Skeletal muscle tissue (tissue), 4 donors: ENCODE data around the gene IRS1. TPM values are rescaled to one million over a fixed set of nuclear protein-coding genes. Genes with fewer than 3 reads are reported as not detected.

Experiments
- H3K27ac ChIP-seq: one replicate; pipeline ENCODE4 v1.7.0; 2013; ENCODE audit warnings: mild to moderate bottlenecking, low read depth, low read length, inconsistent platforms
- H3K27me3 ChIP-seq, 3 donors: one replicate each; pipeline ENCODE4 v1.7.0; 2013; ENCODE audit warnings: low read length in 3 of 3; ENCODE audit not compliant: control insufficient read depth in 3 of 3, insufficient read depth in 3 of 3
- H3K36me3 ChIP-seq, 3 donors: one replicate each; pipeline ENCODE4 v1.7.0; 2013; ENCODE audit warnings: low read length in 3 of 3; ENCODE audit not compliant: control insufficient read depth in 3 of 3, insufficient read depth in 3 of 3
- H3K4me1 ChIP-seq, 3 donors: one replicate each; pipeline ENCODE4 v1.7.0; 2013; ENCODE audit warnings: low read length in 3 of 3, mild to moderate bottlenecking in 3 of 3; ENCODE audit not compliant: control insufficient read depth in 3 of 3, insufficient read depth in 3 of 3
- H3K4me3 ChIP-seq, 3 donors: one replicate each; pipeline ENCODE4 v1.7.0; 2013; ENCODE audit warnings: low read length in 3 of 3
- H3K9ac ChIP-seq, 3 donors: one replicate each; pipeline ENCODE4 v1.7.0; 2013; ENCODE audit warnings: low read length in 3 of 3, mild to moderate bottlenecking in 3 of 3, moderate library complexity in 2 of 3, low read depth in 1 of 3
- H3K9me3 ChIP-seq, 3 donors: one replicate each; pipeline ENCODE4 v1.7.0; 2013; ENCODE audit warnings: low read length in 3 of 3; ENCODE audit not compliant: control insufficient read depth in 3 of 3
- total RNA-seq: library from RNA; depleted of rRNA; stranded (reverse); fragments of >200 nt; gene quantifications from one replicate; pipeline ENCODE4 v1.2.3, GENCODE V29; 2014
- donor health status: Osteomylitis.

Gene IRS1
- total RNA-seq, 1 donor from 2014 or later, result 13.0 TPM

- H3K9ac ChIP-seq, result no peak overlapping the region
- H3K36me3 ChIP-seq, result peaks cover 0 to 3% (median 0%) of the 10 kb centered on the region in 3 donors
- H3K9me3 ChIP-seq, result peaks cover 0 to 2% (median 0%) of the 10 kb centered on the region in 3 donors
- H3K27me3 ChIP-seq, result no peaks in the 10 kb centered on the region
- H3K27ac ChIP-seq, result no peak overlapping the region
- H3K4me1 ChIP-seq, result peaks cover 5 to 23% (median 7%) of the 10 kb centered on the region in 3 donors
- H3K4me3 ChIP-seq, result no peak overlapping the region
Observed at GRCh38 chr2:226780431-226780830, 19.2 kb downstream of the IRS1 start.

- H3K27me3 ChIP-seq, result no peaks in the 10 kb centered on the region
- no peaks in the 10 kb centered on the region for H3K9me3 ChIP-seq
- no peak overlapping the region for H3K27ac ChIP-seq
- H3K36me3 ChIP-seq, result peaks cover 0 to 10% (median 0%) of the 10 kb centered on the region in 3 donors
- H3K4me3 ChIP-seq, result no peak overlapping the region
- no peak overlapping the region for H3K9ac ChIP-seq
- H3K4me1 ChIP-seq, result peaks cover 15 to 28% (median 15%) of the 10 kb centered on the region in 3 donors
Observed at GRCh38 chr2:226777611-226778010, 22.0 kb downstream of the IRS1 start.

- H3K9me3 ChIP-seq, result no peaks in the 10 kb centered on the region
- H3K27me3 ChIP-seq, result no peaks in the 10 kb centered on the region
- H3K9ac ChIP-seq, result no peak overlapping the region
- peaks cover 15 to 26% (median 26%) of the 10 kb centered on the region in 3 donors for H3K4me1 ChIP-seq
- H3K36me3 ChIP-seq, result peaks cover 0 to 10% (median 0%) of the 10 kb centered on the region in 3 donors
- H3K27ac ChIP-seq, result peak overlapping the region; percentile 78
- no peak overlapping the region for H3K4me3 ChIP-seq
Observed at GRCh38 chr2:226776104-226776503, 23.5 kb downstream of the IRS1 start.

GRCh38 chr2:226775032-226775509 is 24.5 kb downstream of the IRS1 start:
- peaks cover 20 to 30% (median 26%) of the 10 kb centered on the region in 3 donors for H3K4me1 ChIP-seq
- H3K9me3 ChIP-seq, result no peaks in the 10 kb centered on the region

GRCh38 chr2:226773291-226773690 is 26.3 kb downstream of the IRS1 start:
- Histone ChIP-seq H3K4me3 (peak overlapping the region in 1 of 3 donors; percentile 17), H3K27me3 (no peaks in the 10 kb centered on the region), H3K4me1 (peaks cover 20 to 37% (median 28%) of the 10 kb centered on the region in 3 donors), H3K9ac (peak overlapping the region; percentile 25 to 57 (median 48)), H3K27ac (peak overlapping the region; percentile 60), H3K36me3 (peaks cover 0 to 10% (median 0%) of the 10 kb centered on the region in 3 donors), H3K9me3 (no peaks in the 10 kb centered on the region)

More at GRCh38 chr2:226775032-226775509, 24.5 kb downstream of the IRS1 start:
- no peak overlapping the region for H3K4me3 ChIP-seq
- peaks cover 0 to 10% (median 0%) of the 10 kb centered on the region in 3 donors for H3K36me3 ChIP-seq
- no peak overlapping the region for H3K9ac ChIP-seq
- peak overlapping the region; percentile 78 for H3K27ac ChIP-seq
- no peaks in the 10 kb centered on the region for H3K27me3 ChIP-seq

- no peaks in the 10 kb centered on the region for H3K9me3 ChIP-seq
- peaks cover 20 to 42% (median 33%) of the 10 kb centered on the region in 3 donors for H3K4me1 ChIP-seq
- peak overlapping the region; percentile 60 for H3K27ac ChIP-seq
- peak overlapping the region; percentile 25 to 57 (median 48) for H3K9ac ChIP-seq
- peaks cover 0 to 10% (median 0%) of the 10 kb centered on the region in 3 donors for H3K36me3 ChIP-seq
- H3K27me3 ChIP-seq, result no peaks in the 10 kb centered on the region
- peak overlapping the region; percentile 0 to 26 (median 14) for H3K4me3 ChIP-seq
Observed at GRCh38 chr2:226772389-226773179, 27.0 kb downstream of the IRS1 start.

- Histone ChIP-seq H3K9ac (peak overlapping the region in 1 of 3 donors; percentile 32), H3K27me3 (no peaks in the 10 kb centered on the region), H3K4me1 (peaks cover 27 to 43% (median 40%) of the 10 kb centered on the region in 3 donors), H3K27ac (peak overlapping the region; percentile 76), H3K4me3 (peak overlapping the region in 2 of 3 donors; percentile 14 to 47), H3K9me3 (no peaks in the 10 kb centered on the region), H3K36me3 (peaks cover 0 to 10% (median 0%) of the 10 kb centered on the region in 3 donors)
Observed at GRCh38 chr2:226771067-226771466, 28.6 kb downstream of the IRS1 start.

GRCh38 chr2:226767056-226767813 is 32.4 kb downstream of the IRS1 start:
- Histone ChIP-seq H3K4me1 (peaks cover 27 to 46% (median 43%) of the 10 kb centered on the region in 3 donors), H3K27me3 (no peaks in the 10 kb centered on the region), H3K27ac (peak overlapping the region; percentile 46), H3K36me3 (no peaks in the 10 kb centered on the region), H3K4me3 (no peak overlapping the region), H3K9me3 (no peaks in the 10 kb centered on the region), H3K9ac (no peak overlapping the region)

- Histone ChIP-seq H3K4me1 (peaks cover 26 to 50% (median 42%) of the 10 kb centered on the region in 3 donors), H3K27ac (peak overlapping the region; percentile 46), H3K9me3 (no peaks in the 10 kb centered on the region)
Observed at GRCh38 chr2:226766352-226767055, 33.1 kb downstream of the IRS1 start.

More at GRCh38 chr2:226766352-226767055, 33.1 kb downstream of the IRS1 start:
- H3K36me3 ChIP-seq, result no peaks in the 10 kb centered on the region
- no peak overlapping the region for H3K9ac ChIP-seq
- no peak overlapping the region for H3K4me3 ChIP-seq
- no peaks in the 10 kb centered on the region for H3K27me3 ChIP-seq
